Testis (tissue), 3 donors: Measurements from ENCODE around the gene CDH23. TPM values are rescaled to one million over a fixed set of nuclear protein-coding genes. Genes with fewer than 3 reads are reported as not detected.

ENCODE experiments used
- DNase-seq: peaks from one replicate; pipeline ENCODE4 v3.0.0-alpha.2; 2019
- H3K27ac ChIP-seq, 2 donors: fragments of 200-600 bp; sonication (generic); one replicate each; pipeline ENCODE4 v1.5.1; 2019
- H3K27me3 ChIP-seq: fragments of 200-600 bp; sonication (generic); one replicate; pipeline ENCODE4 v1.5.1; 2019
- H3K36me3 ChIP-seq: fragments of 200-600 bp; sonication (generic); one replicate; pipeline ENCODE4 v1.5.1; 2017; ENCODE audit warnings: low read depth; ENCODE audit errors: missing control alignments
- H3K4me1 ChIP-seq: fragments of 200-600 bp; sonication (generic); one replicate; pipeline ENCODE4 v1.5.1; 2019
- H3K4me3 ChIP-seq, 2 donors: fragments of 200-600 bp; sonication (generic); one replicate each; pipeline ENCODE4 v1.5.1; 2017 to 2019
- H3K9me3 ChIP-seq: fragments of 200-600 bp; sonication (generic); one replicate; pipeline ENCODE4 v1.5.1; 2017
- POLR2A ChIP-seq: fragments of 450-650 bp; IDR thresholded peaks from one replicate; pipeline ENCODE4 v1.6.1; 2017; ENCODE audit warnings: antibody characterized with exemption, mild to moderate bottlenecking, moderate library complexity
- WGBS, 2 donors: methylation state at CpG; one replicate each; pipeline ENCODE4 v1.1.5; 2018; 5-methylcytosine and 5-hydroxymethylcytosine counted together
- intact Hi-C: fragments of 100-400 bp; cut with DNase I; formaldehyde crosslinking; loops from one replicate; pipeline ENCODE4 v1.15.1; 2023; ENCODE audit warnings: low total_unique reads
- polyA plus RNA-seq: library from polyadenylated mRNA; stranded (reverse); fragments of 350-450 nt; fragmentation: Illumina TruSeq; extraction: RNeasy Lipid Tissue Mini Kit (QIAGEN cat#74804); gene quantifications from one replicate; pipeline ENCODE4 v1.2.3, GENCODE V29; 2014; ENCODE audit warnings: low read depth, low replicate concordance; ENCODE audit not compliant: insufficient read depth
- total RNA-seq, 2 donors: library from RNA; depleted of rRNA; stranded (reverse); fragments of >200 nt; gene quantifications; one replicate each; pipeline ENCODE4 v1.2.3, GENCODE V29; 2016
- TF ChIP-seq, protein P1 (sequence below), 3 experiments: fragments of 450-650 bp in 2 of 3; fragments of 200-600 bp in 1 of 3; sonication (generic) in 1 of 3; IDR thresholded peaks; one replicate each; pipeline ENCODE4 v1.5.1; 2016 to 2019; ENCODE audit warnings: antibody characterized with exemption in 3 of 3, mild to moderate bottlenecking in 2 of 3, moderate library complexity in 1 of 3

The CDH23 gene
- total and polyA plus RNA-seq, 3 donors from 2014 or later = 29.8 to 125 (median 81.7) TPM

DNA sequence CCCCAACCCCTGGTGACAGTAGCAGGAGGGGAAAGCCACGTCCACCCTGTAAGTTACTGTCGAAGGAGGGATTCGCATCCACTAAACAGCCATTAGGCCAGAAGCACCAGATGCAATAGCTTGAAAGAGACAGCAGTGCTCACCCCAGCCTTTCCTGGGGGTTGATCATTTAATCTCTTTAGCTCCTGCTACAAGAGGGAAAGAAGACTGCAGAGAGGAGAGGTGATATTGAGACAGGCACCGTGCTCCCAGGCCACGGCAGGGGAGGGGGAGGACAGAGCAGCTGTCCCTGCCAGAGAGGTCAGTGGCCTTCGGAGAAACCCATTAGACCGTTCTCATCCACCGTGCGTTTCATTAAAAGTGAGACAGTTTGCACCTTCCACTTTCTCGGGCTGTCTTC, 148.3 kb downstream of the CDH23 start:
- no peaks in the 10 kb centered on the region for H3K36me3 ChIP-seq
- H3K27me3 ChIP-seq = no peaks in the 10 kb centered on the region
- no peaks in the 10 kb centered on the region for H3K9me3 ChIP-seq
- peaks cover 4% of the 10 kb centered on the region for H3K4me1 ChIP-seq
- WGBS, 2 donors = 77 to 82% methylated on average over 6 to 10 of the region's 10 CpGs
- DNase-seq = no peak
- H3K4me3 ChIP-seq = no peak overlapping the region
- no peak overlapping the region for H3K27ac ChIP-seq
- intact Hi-C loops = no loop called here
- TF ChIP-seq POLR2A = no peak
- TF ChIP-seq, protein P1, sequence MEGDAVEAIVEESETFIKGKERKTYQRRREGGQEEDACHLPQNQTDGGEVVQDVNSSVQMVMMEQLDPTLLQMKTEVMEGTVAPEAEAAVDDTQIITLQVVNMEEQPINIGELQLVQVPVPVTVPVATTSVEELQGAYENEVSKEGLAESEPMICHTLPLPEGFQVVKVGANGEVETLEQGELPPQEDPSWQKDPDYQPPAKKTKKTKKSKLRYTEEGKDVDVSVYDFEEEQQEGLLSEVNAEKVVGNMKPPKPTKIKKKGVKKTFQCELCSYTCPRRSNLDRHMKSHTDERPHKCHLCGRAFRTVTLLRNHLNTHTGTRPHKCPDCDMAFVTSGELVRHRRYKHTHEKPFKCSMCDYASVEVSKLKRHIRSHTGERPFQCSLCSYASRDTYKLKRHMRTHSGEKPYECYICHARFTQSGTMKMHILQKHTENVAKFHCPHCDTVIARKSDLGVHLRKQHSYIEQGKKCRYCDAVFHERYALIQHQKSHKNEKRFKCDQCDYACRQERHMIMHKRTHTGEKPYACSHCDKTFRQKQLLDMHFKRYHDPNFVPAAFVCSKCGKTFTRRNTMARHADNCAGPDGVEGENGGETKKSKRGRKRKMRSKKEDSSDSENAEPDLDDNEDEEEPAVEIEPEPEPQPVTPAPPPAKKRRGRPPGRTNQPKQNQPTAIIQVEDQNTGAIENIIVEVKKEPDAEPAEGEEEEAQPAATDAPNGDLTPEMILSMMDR (IDR thresholded peaks at IDR 0.05) = no peak

GRCh38 chr10:71546220-71546619, 149.5 kb downstream of the CDH23 start:
- Histone ChIP-seq H3K27me3 (no peaks in the 10 kb centered on the region), H3K4me3 (no peak overlapping the region), H3K9me3 (no peaks in the 10 kb centered on the region), H3K36me3 (no peaks in the 10 kb centered on the region), H3K4me1 (peaks cover 4% of the 10 kb centered on the region), H3K27ac (no peak overlapping the region)
- intact Hi-C loops = no loop called here
- TF ChIP-seq, protein P1 (IDR thresholded peaks at IDR 0.05) = no peak
- TF ChIP-seq POLR2A = no peak
- DNase-seq = no peak
- 92 to 95% methylated on average over 7 of the region's 7 CpGs for WGBS, 2 donors

DNA sequence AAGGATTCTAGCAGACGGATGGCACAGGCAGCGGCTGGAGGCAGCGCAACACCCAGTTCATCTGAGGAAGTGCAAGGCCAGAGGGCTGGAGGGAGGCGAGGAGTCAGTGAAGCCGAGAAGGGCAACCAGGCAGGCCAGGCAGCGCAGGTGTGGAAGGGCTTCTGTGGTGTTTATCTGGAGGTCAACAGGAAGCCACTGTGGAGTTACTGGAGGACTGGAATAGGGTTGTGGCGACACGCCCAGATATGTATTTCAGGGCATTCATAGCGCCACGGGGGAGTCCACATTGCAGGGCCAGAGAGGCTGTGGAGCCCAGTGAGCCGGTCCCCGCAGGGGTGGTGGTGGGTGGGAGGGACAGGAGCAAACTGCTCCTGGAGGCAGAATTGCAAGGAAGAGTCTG, 150.6 kb downstream of the CDH23 start:
- H3K27me3 ChIP-seq = no peaks in the 10 kb centered on the region
- H3K36me3 ChIP-seq = no peaks in the 10 kb centered on the region
- no peak for TF ChIP-seq POLR2A
- TF ChIP-seq, protein P1 (IDR thresholded peaks at IDR 0.05) = no peak
- WGBS, 2 donors = 61 to 74% methylated on average over 12 of the region's 12 CpGs
- intact Hi-C loops = no loop called here
- no peaks in the 10 kb centered on the region for H3K9me3 ChIP-seq
- no peak for DNase-seq
- peaks cover 4% of the 10 kb centered on the region for H3K4me1 ChIP-seq
- no peak overlapping the region for H3K4me3 ChIP-seq
- H3K27ac ChIP-seq = no peak overlapping the region

DNA sequence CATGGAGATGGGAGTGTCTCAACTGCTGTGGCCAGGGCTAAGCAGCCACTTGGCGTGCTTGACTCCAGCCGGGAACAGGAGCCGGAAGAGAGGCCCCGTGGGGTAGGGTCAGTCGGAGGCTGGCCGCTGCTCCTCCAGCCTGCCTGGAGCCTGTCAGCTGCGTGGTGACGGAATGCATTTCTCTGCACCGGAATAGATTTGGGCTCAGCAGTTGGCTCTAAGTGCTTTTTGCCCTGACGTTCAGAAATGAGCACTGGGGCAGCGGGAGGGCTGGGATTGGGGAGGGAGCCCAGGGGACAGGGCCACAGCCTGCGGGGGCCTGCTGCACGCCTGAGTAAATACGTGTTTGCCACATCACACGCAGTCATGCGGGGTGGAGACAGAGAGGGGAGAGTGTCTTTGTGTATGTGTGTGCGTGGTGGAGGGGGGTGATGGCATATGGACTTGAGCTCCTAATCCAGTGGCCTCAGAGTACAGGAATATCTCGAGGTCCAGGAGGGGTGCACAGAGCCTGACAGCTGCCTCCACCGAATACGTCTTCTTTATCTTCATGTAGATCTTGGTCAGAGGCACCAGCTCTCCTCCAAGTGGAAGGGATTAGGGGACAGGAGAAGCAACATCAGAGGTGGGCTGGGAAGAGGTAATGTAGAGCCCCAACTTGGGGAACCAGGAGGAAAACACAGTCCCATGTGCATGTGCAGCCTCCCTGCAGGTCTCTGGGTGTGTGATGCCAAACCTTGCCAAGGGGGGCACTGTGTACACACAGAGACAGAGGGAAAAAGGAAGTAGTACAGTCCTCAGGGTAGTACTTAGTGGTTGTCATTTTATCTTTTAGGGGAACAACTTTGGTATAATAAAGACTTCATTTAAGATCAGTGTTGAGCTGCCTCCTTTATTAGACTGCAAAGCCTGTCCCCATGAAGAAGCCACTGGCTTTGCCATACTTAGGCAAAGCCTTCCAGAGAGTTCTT, 151.4 kb downstream of the CDH23 start:
- TF ChIP-seq, protein P1 (IDR thresholded peaks at IDR 0.05) = no peak
- TF ChIP-seq POLR2A = no peak
- intact Hi-C loops = no loop called here
- Histone ChIP-seq H3K27ac (no peak overlapping the region), H3K4me3 (no peak overlapping the region), H3K4me1 (peaks cover 4% of the 10 kb centered on the region), H3K27me3 (no peaks in the 10 kb centered on the region), H3K36me3 (no peaks in the 10 kb centered on the region), H3K9me3 (no peaks in the 10 kb centered on the region)
- WGBS, 2 donors = 47 to 53% methylated on average over 16 to 20 of the region's 20 CpGs
- DNase-seq = peak; percentile 29
